Neural cell (in vitro differentiated cells): ENCODE results near the gene IRX4.

Source experiments
- CTCF ChIP-seq: fragments of 450-650 bp; IDR thresholded peaks from 2 replicates; pipeline ENCODE4 v1.5.1; 2014; ENCODE audit warnings: antibody characterized with exemption, mild to moderate bottlenecking, moderate library complexity; ENCODE audit not compliant: poor library complexity, severe bottlenecking
- EP300 ChIP-seq: fragments of 450-650 bp; conservative IDR thresholded peaks from 2 replicates; pipeline ENCODE4 v1.6.1; 2014; ENCODE audit warnings: antibody characterized with exemption, mild to moderate bottlenecking, moderate library complexity; ENCODE audit not compliant: poor library complexity, severe bottlenecking
- EZH2 ChIP-seq: fragments of 200-600, 300-800 bp; shearing (Covaris generic), sonication (generic); IDR thresholded peaks from 2 replicates; pipeline ENCODE4 v1.6.1; 2014; ENCODE audit warnings: antibody characterized with exemption, low read length, borderline replicate concordance, mild to moderate bottlenecking; ENCODE audit not compliant: insufficient read depth, poor library complexity, severe bottlenecking
- POLR2AphosphoS5 ChIP-seq: IDR thresholded peaks from 2 replicates; pipeline ENCODE4 v1.6.1; 2012
- RAD21 ChIP-seq: fragments of 450-650 bp; conservative IDR thresholded peaks from 2 replicates; pipeline ENCODE4 v1.6.1; 2014; ENCODE audit warnings: antibody characterized with exemption, mild to moderate bottlenecking, moderate library complexity
- REST ChIP-seq: IDR thresholded peaks from 2 replicates; pipeline ENCODE4 v1.6.1; 2012; ENCODE audit warnings: borderline replicate concordance
- SMC3 ChIP-seq: fragments of 450-650 bp; conservative IDR thresholded peaks from 2 replicates; pipeline ENCODE4 v1.6.1; 2014; ENCODE audit warnings: antibody characterized with exemption, mild to moderate bottlenecking, moderate library complexity; ENCODE audit not compliant: poor library complexity
- TAF1 ChIP-seq: IDR thresholded peaks from 2 replicates; pipeline ENCODE4 v1.6.1; 2012; ENCODE audit warnings: low read depth

GRCh38 chr5:1865486-1865885, 17.2 kb downstream of the IRX4 start:
- TF ChIP-seq EZH2: no peak
- no peak for TF ChIP-seq EP300
- no peak for TF ChIP-seq TAF1
- no peak for TF ChIP-seq RAD21
- TF ChIP-seq CTCF: no peak
- TF ChIP-seq REST: no peak
- TF ChIP-seq POLR2AphosphoS5: no peak
- no peak for TF ChIP-seq SMC3
